Activated T-cell treated with anti-CD3 and anti-CD28 coated beads for 1 hour (primary cell): ENCODE data around the gene JTB.

Source experiments
- DNase-seq: peaks from one replicate; pipeline ENCODE4 v3.0.0-alpha.2; 2020; ENCODE audit warnings: low read depth

JTB gene

DNA sequence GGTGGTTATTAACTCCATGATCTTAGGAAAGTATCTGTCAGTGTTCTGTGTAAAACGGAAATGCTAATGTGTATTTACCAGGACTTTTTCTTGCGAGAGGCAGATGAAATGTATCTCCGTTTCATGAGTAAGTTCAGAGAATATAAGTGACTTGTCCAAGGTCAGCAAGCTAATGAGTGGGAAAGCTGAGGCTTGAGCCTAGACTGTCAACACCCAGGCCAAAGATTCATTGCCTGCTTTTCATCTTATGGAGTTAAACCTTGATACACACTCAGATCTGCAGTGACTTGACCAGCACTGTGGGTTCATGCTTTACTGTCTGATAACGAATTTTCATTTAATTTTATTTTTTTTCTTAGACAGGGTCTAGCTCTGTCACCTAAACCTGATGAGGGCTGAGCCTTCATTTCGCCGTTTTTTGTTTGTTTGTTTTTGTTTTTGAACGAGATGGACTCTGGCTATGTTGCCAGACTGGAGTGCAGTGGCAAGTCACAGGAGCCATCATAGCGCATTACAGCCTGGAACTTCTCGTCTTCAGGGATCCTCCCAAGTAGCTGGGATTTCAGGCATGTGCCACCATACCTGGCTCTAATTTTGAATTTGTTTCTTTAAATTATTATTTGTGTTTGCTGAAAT is 918 bp upstream of the JTB start:
- no peak for DNase-seq

DNA sequence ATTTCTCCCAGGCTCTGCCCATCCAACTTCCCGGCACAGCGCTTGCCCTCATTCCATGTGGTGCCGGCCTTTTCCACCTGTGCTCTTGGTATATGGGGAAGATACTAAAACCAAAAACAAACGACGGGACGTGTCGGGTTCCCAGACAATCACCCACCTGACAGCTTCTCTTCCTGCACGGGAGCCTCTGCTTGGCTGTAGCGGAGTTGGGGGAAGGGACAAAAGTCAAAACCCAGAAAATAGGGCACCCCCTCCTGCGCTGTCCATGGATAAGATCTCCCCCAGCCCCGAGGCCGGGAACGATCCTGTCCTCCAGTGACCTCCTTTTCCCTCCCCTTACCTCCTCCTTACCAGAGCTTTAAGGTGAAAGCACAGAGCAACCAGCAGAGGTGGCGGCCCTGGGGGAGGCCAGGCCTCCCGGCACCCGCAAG is 640 bp downstream of the JTB start:
- no peak for DNase-seq

DNA sequence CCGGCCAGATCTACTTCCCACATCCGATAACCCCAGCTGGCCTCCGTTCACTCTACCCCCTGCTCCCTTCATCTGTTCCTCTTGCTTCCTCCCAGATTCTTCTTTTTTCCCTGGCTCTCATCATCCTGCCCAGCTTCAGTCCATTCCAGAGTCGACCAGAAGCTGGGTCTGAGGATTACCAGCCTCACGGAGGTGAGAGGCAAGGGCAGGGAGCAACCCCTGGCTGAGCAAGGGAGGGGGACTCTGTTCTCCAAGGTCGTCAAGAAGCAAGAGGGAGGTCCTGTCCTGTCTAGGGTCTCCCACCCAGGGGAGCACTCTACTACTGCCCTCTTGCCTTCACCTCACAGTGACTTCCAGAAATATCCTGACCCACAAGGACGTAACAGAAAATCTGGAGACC is 3.9 kb downstream of the JTB start:
- no peak for DNase-seq

DNA sequence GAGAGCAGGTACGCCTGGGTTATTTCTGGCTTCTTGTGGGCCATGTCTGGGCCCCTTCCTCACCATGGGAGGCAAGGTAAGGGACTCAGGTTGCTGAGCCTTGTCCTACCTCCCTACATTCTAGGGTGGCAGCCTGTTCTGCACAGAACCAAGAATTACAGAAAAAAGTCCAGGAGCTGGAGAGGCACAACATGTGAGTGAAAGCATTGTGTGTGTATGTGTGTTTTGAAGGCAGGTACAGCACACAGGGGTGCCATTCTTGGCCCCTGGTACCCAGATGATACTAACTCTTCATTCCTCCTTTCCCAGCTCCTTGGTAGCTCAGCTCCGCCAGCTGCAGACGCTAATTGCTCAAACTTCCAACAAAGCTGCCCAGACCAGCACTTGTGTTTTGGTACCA is 4.4 kb downstream of the JTB start:
- no peak for DNase-seq

DNA sequence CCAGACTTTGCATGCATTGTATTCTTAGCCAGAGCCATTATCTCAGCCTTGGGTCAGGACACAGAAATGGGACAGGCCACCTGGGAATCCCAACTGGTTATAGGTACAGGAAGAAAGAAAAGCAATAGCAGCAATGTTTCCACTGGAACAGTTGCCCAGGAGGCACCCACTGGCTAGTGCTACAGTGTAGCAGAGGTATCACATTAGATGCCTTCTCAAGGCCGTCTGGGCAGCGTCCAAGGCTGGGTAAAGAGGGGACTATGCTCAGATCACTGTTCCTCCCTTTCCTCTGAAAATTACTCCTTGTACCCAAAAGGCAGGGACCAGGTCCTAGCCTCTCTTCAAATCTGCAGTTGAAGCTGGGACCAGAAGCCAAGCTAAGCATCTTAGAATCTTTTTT is 7.1 kb downstream of the JTB start:
- DNase-seq, result no peak

DNA sequence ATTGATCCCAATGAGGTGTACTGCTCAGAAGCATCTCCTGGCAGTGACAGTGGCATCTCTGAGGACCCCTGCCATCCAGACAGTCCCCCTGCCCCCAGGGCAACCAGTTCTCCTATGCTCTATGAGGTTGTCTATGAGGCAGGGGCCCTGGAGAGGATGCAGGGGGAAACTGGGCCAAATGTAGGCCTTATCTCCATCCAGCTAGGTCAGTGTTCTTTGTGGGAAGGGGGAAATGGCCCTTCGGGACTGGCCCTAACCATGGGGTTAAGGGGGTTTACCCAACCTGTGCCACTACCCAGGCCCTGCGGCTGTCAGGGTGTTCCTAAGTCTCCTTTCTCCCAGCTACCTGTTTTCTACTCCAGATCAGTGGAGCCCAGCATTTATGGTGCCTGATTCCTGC is 8.5 kb downstream of the JTB start:
- no peak for DNase-seq

DNA sequence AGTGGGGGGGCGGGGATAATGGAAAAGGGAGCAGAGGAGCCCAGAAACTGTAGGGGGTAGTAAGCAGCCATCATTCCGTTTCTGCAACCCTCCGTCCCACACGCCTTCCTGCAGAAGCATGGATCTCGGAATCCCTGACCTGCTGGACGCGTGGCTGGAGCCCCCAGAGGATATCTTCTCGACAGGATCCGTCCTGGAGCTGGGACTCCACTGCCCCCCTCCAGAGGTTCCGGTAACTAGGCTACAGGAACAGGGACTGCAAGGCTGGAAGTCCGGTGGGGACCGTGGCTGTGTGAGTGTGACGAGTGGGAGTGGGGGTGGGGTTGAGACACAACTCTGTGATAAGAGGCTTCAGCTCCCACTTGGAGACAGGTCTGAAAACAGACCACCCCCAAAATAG is 9.1 kb downstream of the JTB start:
- DNase-seq, result no peak

DNA sequence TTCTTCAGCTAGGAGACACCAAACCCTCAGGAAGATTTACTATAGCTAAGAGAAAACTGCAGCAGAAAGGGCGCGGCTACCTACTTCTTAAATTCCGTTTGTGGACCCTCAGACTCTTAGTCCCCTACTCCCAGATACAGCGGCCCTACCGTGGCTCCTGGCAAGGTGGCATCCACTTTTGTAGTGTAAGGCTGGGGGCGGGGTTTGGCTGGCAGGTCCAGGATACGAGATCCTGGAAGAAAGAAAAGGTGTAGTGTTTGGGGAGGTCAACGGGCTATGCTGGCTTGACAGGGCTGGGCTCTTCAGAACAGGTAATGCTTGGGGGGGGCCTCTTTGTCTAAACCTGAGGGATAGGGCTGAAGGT is 9.5 kb downstream of the JTB start:
- DNase-seq, result no peak

DNA sequence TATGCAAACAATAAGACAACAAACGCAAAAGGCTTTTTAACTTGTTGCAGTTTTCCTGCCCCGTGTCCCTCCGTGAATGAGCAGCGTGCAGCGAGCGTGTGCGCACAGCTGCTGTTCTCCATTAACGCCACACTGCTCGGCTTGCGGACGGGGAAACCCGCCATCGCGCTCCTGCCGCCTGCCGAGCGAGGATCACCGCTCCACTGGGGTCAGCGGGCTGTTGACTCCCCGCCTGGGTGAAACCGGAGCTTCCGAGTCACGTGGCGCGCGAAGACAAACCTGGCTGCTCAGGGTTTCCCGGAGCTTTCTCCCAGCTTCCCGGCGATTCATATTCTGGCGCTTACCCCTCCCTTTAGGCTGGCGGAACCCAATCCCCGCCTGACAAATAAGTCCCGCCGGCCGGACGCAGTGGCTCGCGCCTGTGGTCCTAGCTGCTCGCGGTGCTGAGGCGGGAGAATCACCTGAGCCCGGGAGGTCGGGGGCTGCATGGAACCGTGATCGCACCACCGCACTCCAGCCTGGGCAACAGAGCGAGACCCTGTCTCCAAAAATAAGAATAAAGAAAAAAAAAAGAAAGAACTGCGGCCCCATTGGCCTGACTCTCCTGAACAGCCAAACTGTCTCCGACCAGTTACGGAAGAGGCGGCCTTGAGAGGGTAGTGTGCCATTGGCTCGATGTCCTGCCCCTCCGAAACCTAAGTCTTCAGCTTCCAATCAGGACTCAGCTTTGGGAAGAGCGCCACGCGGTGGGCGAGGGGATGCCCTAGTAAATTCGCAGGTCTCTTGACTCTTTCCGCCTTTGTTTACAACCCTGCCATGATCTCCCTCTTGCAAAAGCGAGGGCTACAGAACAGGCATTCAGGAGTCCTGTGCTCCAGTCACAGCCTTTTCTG is 10.1 kb downstream of the JTB start, which contains the start of gene CREB3L4:
Gene CREB3L4, plus strand, starts transcription at position 796 of the 893 bp plus-strand sequence. CDS start 624 bp downstream, outside the sequence.
- DNase-seq, result peak; percentile 73

DNA sequence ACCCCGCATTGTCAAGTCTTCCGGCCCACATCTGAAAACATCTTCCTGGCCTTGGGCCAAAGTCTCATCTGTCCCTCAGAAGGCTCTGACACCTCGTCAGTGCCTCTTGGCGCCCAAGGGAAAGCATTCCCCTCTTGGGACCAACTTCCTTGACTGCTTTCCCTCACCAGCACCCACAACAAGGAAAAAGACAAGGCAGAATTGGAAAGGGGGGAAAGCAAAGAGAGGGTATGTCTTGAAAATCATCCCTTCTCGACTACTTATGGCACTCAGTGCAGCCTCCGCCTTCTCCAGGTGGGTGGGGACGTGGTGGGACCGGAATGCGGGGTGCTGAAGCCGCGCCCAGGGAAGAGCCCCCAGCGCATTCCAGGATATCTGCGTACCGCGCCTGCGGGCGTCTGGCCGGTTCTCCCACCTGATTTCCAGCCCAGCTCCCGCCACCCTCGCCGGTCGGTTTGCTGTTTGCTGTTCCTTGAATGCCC is 13.6 kb downstream of the JTB start:
- DNase-seq, result no peak

DNA sequence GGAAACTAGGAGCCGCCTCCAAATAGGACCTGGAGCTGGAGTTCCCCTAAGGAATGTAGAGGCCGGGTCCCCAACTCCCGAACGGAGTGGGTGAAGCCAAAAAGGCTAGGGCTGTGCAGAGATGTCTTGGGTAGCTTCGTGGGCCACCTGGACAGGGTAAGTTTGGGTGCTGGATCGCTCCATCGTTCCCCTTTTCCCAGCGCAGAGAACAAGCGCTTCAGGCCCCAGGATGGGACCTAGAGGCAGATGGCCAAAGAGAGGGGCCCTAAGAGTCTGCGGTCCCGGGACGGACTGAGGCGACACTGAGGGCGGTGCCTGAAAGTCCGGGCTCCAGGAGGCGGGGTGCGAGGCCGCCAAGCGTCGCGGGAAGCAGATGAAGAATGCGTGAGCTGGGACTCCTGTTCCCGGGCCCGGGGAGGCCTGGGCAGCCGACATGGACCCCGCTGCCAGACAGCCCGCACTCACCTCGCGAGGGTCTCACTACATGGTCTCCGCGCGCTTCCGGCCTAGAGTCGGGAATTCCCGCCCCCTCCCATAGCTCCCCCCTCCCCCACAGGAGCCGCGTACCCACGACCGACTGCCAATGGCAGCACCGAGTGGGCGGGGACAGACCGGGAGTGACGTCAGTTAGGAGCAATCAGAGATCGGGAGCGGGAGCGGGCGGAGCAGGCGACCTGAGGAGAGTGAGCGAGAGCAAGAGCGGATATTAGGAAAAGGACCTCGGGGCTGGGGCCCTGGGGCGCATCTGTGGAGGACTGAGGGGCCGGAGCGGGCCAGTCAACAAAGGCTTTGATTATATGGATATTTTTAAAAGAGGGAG is 14.2 kb downstream of the JTB start, which contains the start of gene SLC39A1:
Gene SLC39A1, minus strand, starts transcription at position 508 of the 820 bp plus-strand sequence. CDS start 822 bp downstream, outside the sequence.
- peak; percentile 92 for DNase-seq

DNA sequence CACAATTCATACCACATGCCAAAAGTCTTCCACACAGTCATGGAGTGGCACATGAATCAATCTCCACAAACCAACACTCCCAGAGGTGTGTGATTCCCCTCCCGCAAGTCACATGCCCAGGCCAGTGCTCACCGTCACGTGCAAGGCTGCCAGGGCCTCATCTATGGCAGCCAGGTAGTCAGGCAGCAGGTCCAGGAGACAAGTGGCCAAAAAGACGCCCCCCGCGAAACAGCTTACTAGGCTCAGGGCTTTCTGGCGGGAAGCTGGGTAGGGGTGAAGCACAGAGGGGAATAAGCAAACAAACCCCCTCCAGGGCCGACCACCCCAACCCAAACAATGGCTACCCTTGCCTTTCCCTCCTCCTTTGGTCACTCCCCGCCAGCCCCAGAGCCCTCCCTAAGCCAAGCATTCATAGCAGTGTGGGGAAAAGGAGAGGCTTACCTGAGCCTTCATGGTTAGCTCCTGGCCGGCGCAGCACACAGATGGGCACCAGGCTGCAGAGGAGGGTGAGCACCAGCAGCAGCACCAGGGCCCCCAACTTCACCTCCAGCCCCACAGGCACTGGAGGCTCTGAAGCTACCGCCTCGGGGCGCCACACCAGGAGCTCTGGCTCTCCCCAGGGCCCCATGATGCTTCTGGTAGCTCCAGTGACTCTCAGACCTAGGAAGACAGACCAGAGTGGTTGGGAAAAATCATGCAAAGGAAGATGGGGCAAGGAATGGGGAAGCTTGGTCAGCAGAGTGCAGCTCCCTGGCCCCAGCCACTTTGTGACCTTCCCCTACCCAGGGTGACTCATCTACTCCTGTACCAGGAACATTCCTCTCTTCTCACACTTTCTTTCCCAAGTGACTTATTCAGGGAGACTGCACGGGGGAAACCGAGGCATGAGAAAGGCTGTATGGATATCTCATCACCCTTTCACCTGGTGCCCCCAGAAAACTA is 15.1 kb downstream of the JTB start:
- no peak for DNase-seq

DNA sequence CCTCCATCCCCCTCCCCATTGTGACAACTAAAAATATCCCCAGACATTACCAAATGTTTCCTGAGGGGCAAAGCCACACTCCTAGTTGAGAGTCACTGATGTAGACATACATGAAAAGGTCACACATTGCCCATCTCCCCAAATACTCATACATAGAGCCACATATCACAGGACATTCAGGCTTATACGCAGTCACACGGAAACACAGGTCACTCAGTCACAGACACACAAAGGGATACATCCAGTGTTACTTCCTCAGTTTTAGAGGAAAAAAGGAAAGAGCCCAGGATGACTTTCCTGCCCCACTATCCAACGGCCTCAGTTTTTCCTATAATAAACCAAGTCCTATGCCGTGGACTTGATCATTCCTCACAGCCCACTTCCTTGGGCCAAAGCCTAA is 16.1 kb downstream of the JTB start:
- DNase-seq, result no peak

DNA sequence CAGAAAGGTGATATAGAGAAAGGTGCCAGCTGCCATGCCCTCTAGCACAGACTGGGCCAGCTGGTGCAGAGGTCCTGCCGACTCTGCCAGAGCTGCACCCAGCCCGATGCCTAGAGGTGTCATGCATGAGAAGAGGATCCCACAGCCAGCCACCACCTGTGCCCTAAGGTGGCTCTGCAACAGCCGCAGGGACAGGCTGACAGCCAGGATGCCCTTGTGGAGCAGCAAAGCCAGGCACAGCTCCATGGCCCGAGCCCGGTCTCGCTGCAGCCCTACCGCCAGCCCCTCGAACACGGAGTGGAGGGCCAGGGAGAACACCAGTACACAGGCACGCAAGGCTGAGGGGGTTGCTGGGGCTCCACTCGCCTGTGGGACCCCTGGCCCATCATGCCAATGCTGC is 17.3 kb downstream of the JTB start:
- no peak for DNase-seq

DNA sequence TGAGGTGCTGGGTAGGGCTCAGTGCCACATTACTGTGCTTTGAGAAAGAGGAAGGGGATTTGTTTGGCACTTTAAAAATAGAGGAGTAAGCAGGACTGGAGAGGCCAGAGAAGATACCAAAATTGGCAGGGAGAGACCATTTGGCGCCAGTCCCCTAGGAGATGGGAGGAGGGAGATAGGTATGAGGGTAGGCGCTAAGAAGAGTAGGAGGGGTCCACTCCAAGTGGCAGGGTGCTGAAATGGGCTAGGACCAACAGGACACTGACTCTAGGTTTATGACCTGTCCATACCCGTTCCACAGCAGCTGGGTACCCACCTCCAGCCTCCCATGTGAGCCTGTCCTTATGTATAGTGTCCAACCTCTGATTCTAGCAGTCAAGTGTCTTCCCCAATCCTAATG is 18.0 kb downstream of the JTB start:
- no peak for DNase-seq

DNA sequence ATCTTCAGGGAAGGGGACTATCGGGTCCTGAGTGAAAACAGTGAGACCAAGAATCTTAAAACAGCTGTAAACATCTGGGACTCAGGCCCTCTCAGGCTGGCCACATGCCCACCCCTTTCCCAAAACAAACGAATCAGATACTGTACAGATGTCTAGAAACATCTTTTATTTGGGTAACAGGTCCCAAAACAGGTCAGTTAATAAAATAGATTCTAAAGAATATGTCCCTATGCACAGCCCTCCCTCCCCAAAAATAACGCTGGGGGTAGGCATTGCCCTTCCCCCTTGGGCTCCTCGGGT is 18.6 kb downstream of the JTB start:
- no peak for DNase-seq

DNA sequence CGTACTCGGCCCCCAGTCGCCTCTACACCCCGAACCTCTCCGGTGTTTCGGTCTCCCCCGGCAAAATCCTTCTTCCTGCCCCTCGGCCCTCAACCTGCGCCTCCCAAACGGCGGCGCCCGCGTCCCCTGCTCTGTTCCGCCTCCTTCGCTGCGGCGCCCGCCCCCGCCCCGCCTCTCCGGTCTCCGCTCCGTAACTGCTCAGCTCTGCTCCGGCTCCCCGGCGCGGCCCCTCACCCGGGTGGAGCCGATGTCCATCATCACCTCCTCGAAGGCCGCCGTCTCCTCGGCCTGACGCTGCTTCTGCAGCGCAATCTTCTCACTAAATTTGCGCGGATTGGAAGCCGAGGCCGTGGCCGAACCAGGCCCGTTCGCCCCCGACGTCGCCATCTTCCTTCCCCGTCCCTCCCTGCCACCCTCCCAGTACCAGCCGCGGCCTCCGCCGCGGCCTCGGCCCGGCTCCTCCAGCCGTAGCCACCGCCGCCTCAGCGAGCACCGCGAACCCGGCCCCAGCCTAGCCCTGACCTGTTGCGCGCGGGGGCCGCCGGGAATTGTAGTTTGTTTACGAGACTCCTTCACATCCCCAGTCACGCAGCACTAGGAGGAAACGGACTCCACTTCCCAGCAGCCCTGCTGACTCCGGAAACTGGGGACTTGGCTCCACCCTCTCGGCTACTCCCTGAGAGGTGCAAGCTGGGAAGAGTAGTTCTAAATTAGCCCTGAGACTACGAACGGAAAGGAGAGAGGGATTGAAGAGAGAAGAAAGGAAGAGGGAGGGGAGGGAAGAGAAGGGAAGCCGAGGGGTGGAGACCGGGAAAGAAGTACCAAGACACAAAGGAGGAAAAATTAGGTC is 19.1 kb downstream of the JTB start, which contains the start of gene CRTC2:
Gene CRTC2, minus strand, starts transcription at position 502 of the 850 bp plus-strand sequence. Its CDS starts 115 bp downstream, at position 387.
- DNase-seq, result peak; percentile 95

DNA sequence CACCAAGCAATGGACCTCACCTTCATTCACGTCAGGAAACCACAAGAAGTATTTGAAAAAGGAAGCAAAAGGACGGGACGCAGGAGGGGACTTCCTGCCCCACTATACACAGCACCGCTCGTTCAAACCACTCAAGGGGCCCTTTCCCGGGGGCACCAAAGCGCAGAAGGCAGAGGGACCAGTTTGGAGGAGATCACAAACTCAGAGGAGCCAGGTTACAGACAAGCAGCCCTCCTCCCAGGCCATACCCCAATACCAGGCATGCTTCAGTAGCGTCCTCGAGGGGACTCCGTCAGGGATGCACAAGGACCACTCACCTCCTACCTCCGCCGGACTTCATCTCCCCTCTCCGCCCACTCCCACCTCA is 19.7 kb downstream of the JTB start:
- no peak for DNase-seq

DNA sequence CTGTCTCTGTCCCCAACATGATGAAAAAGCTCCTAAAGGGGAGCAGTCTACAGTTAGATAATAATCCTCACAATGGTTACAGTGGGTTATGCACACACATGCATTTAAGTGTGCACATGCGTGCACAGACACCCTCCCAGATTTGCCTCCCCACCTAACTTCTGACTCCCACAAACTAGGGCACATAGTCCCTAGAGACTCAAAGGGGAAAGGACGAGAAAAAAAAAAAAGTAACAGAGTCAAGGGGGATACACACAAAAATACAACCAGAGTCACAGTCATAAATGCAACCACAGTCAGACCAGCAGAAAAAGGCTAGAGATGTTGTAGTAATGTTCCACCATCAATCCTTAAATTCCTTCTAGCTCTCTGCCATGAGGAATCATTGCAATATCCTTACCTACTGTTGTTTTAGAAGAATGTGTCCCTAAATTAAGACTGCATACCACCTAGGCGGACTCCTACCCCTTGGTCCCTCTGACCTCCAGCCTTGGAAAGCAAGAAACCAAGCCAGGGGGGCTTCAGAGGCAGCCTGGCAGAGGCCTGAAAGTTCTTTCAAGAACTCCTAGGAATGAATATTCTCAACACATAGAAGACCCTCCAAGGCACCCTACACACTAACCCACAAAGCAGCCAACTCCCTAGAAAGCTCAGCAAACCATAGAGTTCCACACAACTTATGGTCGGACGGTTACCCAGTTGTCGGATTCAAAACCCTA is 20.3 kb downstream of the JTB start:
- DNase-seq, result no peak

DNA sequence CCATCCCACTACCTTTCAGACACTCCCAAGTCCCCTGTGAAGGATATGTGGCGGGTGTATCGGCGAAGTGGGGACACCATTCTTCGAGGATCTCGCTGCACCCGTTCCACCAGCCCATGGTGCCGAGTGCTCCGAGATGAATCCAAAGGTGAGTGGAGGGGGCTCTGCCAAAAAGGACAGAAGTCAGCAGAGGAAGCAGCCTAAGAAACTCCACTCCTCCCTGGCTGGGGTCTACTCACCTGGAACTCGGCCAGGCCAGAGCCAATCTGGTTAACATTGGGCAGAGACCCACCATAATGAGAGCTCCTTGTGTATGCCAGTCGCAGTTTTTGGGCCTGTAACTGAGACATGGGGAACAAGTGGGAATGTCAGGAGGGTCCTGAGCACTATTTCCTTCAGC is 22.6 kb downstream of the JTB start:
- no peak for DNase-seq
